ENCODE data around the gene ABCB8.

DNA sequence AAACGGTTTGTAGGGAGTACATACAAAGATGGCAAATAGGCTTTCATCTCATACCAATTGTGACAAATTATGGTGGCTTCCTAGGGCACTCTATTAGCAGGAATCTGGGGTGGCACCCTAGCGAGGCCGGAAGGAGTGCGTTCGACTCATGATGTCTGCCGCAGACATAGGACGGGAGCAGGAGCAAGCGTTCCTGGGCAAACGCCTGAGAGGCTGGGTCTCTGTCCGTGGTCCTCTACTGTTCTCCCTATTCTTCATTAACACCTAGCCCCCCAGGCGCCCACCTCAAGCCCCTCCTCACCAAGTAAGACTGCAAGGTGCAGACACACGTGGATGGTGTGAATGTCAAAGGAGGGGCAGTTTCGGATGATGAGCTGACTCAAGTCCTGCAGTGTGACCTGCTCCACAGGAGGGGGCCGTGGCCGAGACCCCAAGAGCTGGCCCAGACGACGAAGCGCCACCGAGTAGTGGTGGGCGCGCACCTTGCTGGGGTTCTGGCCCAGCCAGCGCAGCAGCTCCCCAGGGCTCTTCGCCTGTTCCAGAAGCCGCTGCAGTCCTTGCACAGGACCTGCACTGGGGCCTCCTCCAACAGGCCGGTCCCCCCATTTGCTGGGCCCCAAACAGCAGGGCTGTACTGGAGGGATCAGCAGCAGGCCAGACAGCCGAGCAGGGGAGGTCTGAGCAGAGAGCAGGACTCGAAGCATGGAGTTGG is 51.1 kb downstream of the ABCB8 start:
- TF ChIP-seq, protein P1, sequence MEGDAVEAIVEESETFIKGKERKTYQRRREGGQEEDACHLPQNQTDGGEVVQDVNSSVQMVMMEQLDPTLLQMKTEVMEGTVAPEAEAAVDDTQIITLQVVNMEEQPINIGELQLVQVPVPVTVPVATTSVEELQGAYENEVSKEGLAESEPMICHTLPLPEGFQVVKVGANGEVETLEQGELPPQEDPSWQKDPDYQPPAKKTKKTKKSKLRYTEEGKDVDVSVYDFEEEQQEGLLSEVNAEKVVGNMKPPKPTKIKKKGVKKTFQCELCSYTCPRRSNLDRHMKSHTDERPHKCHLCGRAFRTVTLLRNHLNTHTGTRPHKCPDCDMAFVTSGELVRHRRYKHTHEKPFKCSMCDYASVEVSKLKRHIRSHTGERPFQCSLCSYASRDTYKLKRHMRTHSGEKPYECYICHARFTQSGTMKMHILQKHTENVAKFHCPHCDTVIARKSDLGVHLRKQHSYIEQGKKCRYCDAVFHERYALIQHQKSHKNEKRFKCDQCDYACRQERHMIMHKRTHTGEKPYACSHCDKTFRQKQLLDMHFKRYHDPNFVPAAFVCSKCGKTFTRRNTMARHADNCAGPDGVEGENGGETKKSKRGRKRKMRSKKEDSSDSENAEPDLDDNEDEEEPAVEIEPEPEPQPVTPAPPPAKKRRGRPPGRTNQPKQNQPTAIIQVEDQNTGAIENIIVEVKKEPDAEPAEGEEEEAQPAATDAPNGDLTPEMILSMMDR (IDR thresholded peaks at IDR 0.05): no peak
- TF ChIP-seq POLR2A (IDR thresholded peaks at IDR 0.05): no peak
